H1 (cell line): ENCODE measurements around the gene MPC1. TPM values are rescaled to one million over a fixed set of nuclear protein-coding genes. Genes with fewer than 3 reads are reported as not detected.

Experiments
- BRCA1 ChIP-seq: IDR thresholded peaks from 2 replicates; pipeline ENCODE4 v1.6.1; 2012; ENCODE audit warnings: low read depth, low read length, improper control_type of control experiment
- CEBPB ChIP-seq: IDR thresholded peaks from 2 replicates; pipeline ENCODE4 v1.6.1; 2012; ENCODE audit warnings: low read depth, low read length
- CREB1 ChIP-seq: IDR thresholded peaks from 2 replicates; pipeline ENCODE4 v1.6.1; 2012; ENCODE audit warnings: inconsistent platforms
- HDAC2 ChIP-seq, 2 experiments: fragments of 300-600 bp in 1 of 2; sonication (generic) in 1 of 2; IDR thresholded peaks; 2 replicates each; pipeline ENCODE4 v1.6.1; 2011 to 2012; ENCODE audit warnings: low read depth in 2 of 2, low read length in 2 of 2, mild to moderate bottlenecking in 2 of 2, moderate library complexity in 2 of 2, borderline replicate concordance in 1 of 2, inconsistent platforms in 1 of 2
- KDM1A ChIP-seq: fragments of 200-600, 300-600 bp; sonication (generic); IDR thresholded peaks from 2 replicates; pipeline ENCODE4 v1.7.1; 2016; ENCODE audit warnings: mild to moderate bottlenecking, low read length, borderline replicate concordance
- MAFK ChIP-seq: IDR thresholded peaks from 2 replicates; pipeline ENCODE4 v1.6.1; 2012; ENCODE audit warnings: low read depth, mild to moderate bottlenecking, improper control_type of control experiment, low read length
- POLR2A ChIP-seq, 2 experiments: IDR thresholded peaks; 1 replicate in 1 of 2; 2 replicates in 1 of 2; pipeline ENCODE4 v1.6.1; 2011; ENCODE audit warnings: low read depth in 2 of 2, low read length in 2 of 2, mild to moderate bottlenecking in 2 of 2; ENCODE audit errors: control extremely low read depth in 1 of 2
- POLR2AphosphoS5 ChIP-seq: IDR thresholded peaks from 2 replicates; pipeline ENCODE4 v1.6.1; 2011; ENCODE audit warnings: low read depth, low read length
- SAP30 ChIP-seq: fragments of 300-600 bp; sonication (generic); IDR thresholded peaks from 2 replicates; pipeline ENCODE4 v1.7.1; 2012; ENCODE audit warnings: low read length, moderate library complexity, mild to moderate bottlenecking, inconsistent platforms; ENCODE audit not compliant: insufficient read depth, insufficient replicate concordance
- SIX5 ChIP-seq: IDR thresholded peaks from 2 replicates; pipeline ENCODE4 v1.6.1; 2011; ENCODE audit warnings: mild to moderate bottlenecking, low read depth, low read length
- SP4 ChIP-seq: IDR thresholded peaks from 2 replicates; pipeline ENCODE4 v1.6.1; 2012; ENCODE audit warnings: low read length, inconsistent platforms
- SUZ12 ChIP-seq: fragments of 200-600 bp; sonication (generic); IDR thresholded peaks from 2 replicates; pipeline ENCODE4 v1.6.1; 2012; ENCODE audit warnings: mild to moderate bottlenecking, inconsistent platforms, low read length, moderate library complexity, mixed read lengths
- TEAD4 ChIP-seq: IDR thresholded peaks from 2 replicates; pipeline ENCODE4 v1.6.1; 2012; ENCODE audit warnings: low read depth, low read length, inconsistent platforms, mixed read lengths
- USF2 ChIP-seq: IDR thresholded peaks from 2 replicates; pipeline ENCODE4 v1.6.1; 2011; ENCODE audit warnings: low read length, improper control_type of control experiment
- YY1 ChIP-seq: IDR thresholded peaks from 2 replicates; pipeline ENCODE4 v1.6.1; 2011; ENCODE audit warnings: low read depth, mild to moderate bottlenecking, low read length
- ZNF274 ChIP-seq: IDR thresholded peaks from 2 replicates; pipeline ENCODE4 v1.7.0; 2012; ENCODE audit warnings: low read length, borderline replicate concordance; ENCODE audit errors: extremely low read depth
- polyA plus RNA-seq, 7 experiments: library from polyadenylated mRNA; depleted of rRNA in 3 of 7; stranded (reverse) in 5 of 7; unstranded in 2 of 7; fragments of >200 nt in 5 of 7; fragments of 200-250 nt in 2 of 7; gene quantifications; 1 replicate in 5 of 7; 2 replicates in 1 of 7; 4 replicates in 1 of 7; pipeline versions ENCODE4 v1.2.1 to v1.2.3, GENCODE V29; 2011 to 2013; ENCODE audit warnings: missing spikeins in 2 of 7, mixed read lengths in 2 of 7
- total RNA-seq: library from RNA; stranded (reverse); fragmentation: NEBNext Ultra II Directional; extraction: Animal tissue kit (Norgen Biotek cat#: 25700); gene quantifications from 2 replicates; pipeline ENCODE4 v1.2.1, GENCODE V29; 2021

The MPC1 gene
- total and polyA plus RNA-seq, 2 of the 8 experiments (the other 6 are each of a cell fraction or from before 2014, with no cell fraction given): 10.2 to 12.6 TPM

- TF ChIP-seq SAP30: no peak
- no peak for TF ChIP-seq MAFK
- TF ChIP-seq TEAD4: no peak
- peak; percentile 46 to 64; a peak in 2 of 3 replicates for TF ChIP-seq POLR2A (IDR thresholded peaks at IDR 0.05; ENCODE audit: control extremely low read depth in 1 of 2, low read depth in 2 of 2, low read length in 2 of 2)
- TF ChIP-seq CREB1: peak; percentile 70
- no peak for TF ChIP-seq ZNF274
- TF ChIP-seq USF2: no peak
- TF ChIP-seq SP4: no peak; the same call in 1 of the 2 replicates
- TF ChIP-seq KDM1A: no peak
- peak; percentile 13; the same call in 1 of the 2 replicates for TF ChIP-seq POLR2AphosphoS5
- TF ChIP-seq HDAC2 (IDR thresholded peaks at IDR 0.05; ENCODE audit: borderline replicate concordance in 1 of 2, low read depth in 2 of 2, low read length in 2 of 2): peak in 1 of 2 experiments; percentile 31; a peak in 1 of 4 replicates
- no peak for TF ChIP-seq YY1
- no peak for TF ChIP-seq CEBPB
- TF ChIP-seq SUZ12: no peak
- no peak for TF ChIP-seq SIX5
- TF ChIP-seq BRCA1: no peak
Measured at GRCh38 chr6:166382933-166383801, at the start of gene MPC1 (continued).
